GM12891 (cell line): ENCODE results near the gene RNF115.
"Not testable (repeated sequence)": the region's sequence is repeated elsewhere in the genome, so short reads cannot be mapped to it uniquely, and the experiment has no call there.

Source experiments
- POLR2AphosphoS5 ChIP-seq: IDR thresholded peaks from 2 replicates; pipeline ENCODE4 v1.6.1; 2011; ENCODE audit warnings: low read depth, low read length, control low read depth
- TAF1 ChIP-seq: IDR thresholded peaks from 2 replicates; pipeline ENCODE4 v1.6.1; 2011; ENCODE audit warnings: low read depth, low read length, control low read depth

DNA sequence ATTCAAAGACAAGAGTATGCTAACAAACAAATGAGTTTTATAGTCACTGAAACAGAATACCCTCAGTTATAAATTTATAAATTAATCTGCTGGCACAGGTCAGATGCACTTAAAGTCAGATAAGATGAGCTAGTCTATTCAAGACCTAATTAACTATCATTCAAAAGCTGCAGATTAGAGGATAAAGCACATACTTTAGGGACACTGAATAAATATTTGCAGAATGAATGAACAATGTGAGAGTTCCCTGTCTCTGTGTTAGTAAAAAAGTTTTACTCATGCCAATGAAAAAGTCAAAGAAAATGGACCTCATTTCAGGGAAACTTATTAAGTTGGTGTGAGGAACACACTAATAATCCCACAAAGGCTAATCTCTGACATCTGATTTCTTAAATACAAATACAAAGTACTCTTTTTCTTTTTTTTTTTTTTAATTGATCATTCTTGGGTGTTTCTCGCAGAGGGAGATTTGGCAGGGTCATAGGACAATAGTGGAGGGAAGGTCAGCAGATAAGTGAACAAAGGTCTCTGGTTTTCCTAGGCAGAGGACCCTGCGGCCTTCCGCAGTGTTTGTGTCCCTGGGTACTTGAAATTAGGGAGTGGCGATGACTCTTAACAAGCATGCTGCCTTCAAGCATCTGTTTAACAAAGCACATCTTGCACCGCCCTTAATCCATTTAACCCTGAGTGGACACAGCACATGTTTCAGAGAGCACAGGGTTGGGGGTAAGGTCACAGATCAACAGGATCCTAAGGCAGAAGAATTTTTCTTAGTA lies 58.1 kb downstream of the RNF115 start:
- not testable (repeated sequence) for TF ChIP-seq POLR2AphosphoS5, TAF1
